Epidermal melanocyte (primary cell): ENCODE results near the gene PLRG1.

Experiments
- DNase-seq: peaks from one replicate; pipeline ENCODE4 v3.0.0; 2011; ENCODE audit warnings: low spot score; ENCODE audit not compliant: insufficient read length

PLRG1 gene

GRCh38 chr4:154574311-154574710, 24.1 kb upstream of the PLRG1 start:
- DNase-seq: no peak

DNA sequence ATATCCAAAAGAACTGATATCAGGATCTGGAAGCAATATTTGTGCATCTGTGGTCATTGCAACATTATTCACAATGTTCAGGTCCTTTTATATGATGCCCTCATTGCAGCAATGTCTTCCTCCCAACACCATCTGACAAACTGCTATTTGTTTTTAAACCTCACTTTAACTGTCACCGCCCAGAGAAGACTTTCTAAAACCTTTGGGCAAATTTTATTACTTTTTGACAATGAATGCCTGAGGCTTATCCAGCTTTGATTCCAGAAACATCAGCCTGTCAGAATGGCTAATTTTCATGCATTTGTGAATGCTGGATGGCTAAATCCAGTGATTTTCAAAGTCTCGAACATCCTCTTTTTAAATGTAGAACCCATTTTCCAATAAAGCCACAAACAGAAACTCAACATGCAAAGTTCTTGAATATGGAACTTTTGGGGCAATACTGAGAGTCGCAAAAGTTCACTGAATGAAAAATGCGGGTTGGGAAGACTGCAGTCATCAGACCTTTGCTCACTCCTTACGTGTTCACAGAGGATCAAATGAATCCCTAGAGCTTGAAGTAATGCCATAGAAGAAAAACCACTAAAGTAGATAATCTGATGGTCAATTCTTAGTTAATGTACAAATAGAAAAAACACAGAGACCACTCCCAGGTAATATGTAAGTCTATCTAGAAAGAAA, 23.1 kb upstream of the PLRG1 start:
- DNase-seq: no peak

DNA sequence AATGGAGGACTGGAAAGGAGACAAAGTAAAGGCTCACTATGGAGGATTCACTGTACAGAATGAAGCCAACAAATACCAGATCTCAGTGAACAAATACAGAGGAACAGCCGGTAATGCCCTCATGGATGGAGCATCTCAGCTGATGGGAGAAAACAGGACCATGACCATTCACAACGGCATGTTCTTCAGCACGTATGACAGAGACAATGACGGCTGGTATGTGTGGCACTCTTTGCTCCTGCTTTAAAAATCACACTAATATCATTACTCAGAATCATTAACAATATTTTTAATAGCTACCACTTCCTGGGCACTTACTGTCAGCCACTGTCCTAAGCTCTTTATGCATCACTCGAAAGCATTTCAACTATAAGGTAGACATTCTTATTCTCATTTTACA, 19.4 kb upstream of the PLRG1 start:
- no peak for DNase-seq

DNA sequence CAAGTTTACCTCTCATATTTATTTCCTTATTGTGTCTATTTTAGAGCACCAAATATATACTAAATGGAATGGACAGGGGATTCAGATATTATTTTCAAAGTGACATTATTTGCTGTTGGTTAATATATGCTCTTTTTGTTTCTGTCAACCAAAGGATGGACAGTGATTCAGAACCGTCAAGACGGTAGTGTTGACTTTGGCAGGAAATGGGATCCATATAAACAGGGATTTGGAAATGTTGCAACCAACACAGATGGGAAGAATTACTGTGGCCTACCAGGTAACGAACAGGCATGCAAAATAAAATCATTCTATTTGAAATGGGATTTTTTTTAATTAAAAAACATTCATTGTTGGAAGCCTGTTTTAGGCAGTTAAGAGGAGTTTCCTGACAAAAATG, 18.8 kb upstream of the PLRG1 start:
- DNase-seq: no peak

GRCh38 chr4:154566639-154567204, 16.5 kb upstream of the PLRG1 start:
- DNase-seq: no peak

DNA sequence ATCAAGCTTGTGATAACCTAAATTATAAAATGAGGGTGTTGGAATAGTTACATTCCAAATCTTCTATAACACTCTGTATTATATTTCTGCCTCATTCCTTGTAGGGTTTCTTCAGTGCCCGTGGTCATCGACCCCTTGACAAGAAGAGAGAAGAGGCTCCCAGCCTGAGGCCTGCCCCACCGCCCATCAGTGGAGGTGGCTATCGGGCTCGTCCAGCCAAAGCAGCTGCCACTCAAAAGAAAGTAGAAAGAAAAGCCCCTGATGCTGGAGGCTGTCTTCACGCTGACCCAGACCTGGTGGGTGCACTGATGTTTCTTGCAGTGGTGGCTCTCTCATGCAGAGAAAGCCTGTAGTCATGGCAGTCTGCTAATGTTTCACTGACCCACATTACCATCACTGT, 15.5 kb upstream of the PLRG1 start:
- DNase-seq: no peak

DNA sequence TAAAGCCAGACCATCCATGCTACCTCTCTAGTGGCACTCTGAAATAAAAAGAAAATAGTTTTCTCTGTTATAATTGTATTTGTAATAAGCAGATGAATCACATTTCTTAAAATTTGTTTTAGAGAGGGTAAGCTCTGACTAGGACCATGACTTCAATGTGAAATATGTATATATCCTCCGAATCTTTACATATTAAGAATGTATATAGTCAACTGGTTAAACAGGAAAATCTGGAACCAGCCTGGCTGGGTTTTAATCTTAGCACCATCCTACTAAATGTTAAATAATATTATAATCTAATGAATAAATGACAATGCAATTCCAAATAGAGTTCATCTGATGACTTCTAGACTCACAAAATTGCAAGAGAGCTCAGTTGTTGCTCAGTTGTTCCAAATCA, 14.1 kb upstream of the PLRG1 start:
- DNase-seq: no peak

GRCh38 chr4:154562697-154563254, 12.6 kb upstream of the PLRG1 start, which contains the start of gene FGB:
FGB (plus strand) TSS chr4:154563011; CDS start chr4:154563019, 8 bp downstream.
- no peak for DNase-seq

- DNase-seq: no peak
Observed at GRCh38 chr4:154560824-154561231, 10.6 kb upstream of the PLRG1 start.

DNA sequence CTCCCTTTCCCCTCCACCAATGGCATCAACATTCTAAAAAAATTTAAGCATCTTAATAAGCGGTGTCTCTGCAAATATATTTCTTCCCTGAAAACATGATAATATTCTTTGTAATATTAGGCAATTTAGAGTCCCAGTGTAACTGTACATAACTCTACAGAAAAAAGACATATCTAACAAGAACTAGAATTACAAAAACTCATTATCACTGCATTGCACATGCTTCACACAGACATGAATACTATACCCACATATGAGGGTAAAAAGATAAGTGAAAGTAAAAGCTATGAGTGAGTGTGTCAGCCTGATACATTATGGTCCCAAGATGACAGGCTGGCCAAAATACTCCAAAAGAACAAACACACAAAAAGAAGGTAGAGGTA, 10.2 kb upstream of the PLRG1 start:
- no peak for DNase-seq

DNA sequence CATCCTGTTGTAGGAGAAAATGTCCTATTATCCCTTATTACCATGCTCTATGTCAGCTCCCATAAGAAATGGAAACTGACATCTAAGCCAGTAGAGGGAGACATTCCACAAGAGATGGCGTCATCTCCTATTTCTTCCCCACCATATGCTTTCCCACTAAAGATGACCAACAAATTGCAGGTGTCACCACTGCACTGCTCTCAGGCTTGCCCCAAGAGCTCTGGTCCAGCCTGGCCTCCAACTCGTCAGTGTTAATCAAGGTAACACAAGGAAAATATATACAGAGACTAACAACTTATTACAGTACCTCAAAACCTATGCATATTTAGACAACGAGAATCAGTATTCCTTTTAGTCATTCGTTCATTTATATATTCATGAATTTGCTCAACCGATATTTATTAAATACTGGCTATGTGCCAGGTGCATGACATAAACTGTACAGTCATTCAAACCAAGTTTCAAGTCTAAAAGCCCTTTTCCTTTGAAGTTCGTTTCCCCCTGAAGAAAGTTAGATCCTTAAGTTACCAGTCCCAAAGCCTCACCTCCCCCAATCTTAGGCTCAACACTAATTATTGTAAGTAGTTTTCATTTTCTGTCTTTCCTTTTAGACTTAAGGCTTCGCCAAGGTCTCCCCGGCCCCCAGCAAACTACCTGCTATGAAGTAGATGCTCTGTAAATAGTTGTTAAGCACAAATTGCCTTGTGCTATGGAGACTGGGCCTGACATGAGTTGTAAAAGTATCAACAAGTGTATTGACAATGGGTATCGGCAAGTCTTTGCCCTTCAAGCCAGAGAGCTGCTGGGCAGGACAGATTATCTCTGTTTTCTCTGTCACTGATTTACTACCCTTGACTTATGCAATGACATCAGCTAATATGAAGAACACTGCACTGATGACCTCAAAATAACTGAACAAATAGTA, 9.6 kb upstream of the PLRG1 start:
- DNase-seq: peak; percentile 34

DNA sequence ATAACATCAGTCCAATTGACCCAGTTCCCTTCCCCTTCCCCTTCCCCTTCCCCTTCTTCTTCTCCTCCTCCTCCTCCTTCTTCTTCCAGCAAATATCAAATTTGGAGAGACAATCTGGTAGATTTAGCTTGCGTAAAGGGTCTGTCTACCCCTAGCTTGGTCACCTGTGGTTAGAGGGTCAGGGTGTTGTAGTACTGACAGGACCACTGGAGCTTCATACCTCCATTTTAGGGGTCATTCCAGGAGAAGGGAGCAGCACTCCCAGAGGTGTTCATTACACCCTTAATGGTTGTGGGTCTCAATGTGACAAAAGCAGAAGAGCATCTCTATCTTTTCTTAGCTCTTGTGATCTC, 8.9 kb upstream of the PLRG1 start:
- no peak for DNase-seq

GRCh38 chr4:154551872-154552686, 1.9 kb upstream of the PLRG1 start:
- no peak for DNase-seq

- DNase-seq: no peak
Observed at GRCh38 chr4:154545689-154546088, 4.5 kb downstream of the PLRG1 start.

GRCh38 chr4:154542271-154542879, 7.8 kb downstream of the PLRG1 start:
- DNase-seq: no peak

DNA sequence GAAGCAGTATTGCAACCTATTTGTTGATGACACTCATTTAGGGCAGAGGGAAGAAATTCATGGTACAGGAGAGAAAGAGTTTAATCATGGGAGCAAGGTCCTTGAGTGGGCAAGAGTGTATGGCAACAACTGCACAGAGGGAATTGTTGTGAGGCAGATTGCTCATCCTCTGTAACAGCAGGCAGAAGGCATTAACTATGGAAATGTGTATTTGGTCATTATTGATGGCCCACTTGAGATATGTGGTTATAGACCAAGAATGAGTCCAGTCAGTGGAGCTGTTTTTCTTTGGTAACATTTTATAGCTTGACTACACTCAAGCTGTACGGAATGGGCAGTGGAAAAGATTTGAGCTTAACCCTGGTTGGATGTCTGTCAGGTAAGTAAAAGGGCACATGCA, 15.9 kb downstream of the PLRG1 start:
- DNase-seq: no peak

DNA sequence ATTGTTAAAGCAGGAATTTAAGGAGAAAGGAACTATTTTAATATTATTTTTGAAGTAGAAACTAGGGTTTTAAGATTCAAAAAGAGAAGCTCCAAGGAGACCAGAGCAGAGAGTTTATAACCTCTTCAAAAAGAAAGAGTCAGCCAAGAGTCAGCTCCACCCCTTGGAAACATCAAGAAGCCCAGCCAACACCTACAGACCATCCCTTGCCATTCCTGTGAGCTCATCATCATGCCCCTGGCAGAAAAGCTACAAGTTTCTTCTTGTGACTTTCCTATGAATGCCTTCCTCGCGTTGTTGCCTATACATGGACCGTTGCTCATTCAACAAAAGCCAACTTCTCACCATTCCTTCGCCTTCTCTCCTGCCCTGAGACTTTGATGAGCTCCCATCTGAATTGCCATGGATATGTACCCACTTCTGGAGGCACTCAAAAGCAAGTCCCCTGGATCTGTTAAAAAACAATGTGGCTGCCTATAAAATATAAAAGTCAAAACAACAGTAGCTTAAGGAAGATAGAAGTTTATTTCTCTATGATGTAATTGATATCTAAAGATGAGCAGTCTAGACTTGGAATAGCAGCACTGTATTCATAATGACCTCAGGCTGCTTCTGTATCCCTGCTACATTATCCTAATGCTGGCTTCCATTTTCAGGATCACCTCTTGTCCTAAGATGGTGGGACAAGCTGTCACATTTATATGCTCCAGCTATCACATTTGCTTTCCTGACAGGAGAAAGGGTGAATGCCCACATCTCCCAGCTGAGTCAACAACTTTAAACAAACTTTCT, 20.3 kb downstream of the PLRG1 start:
- DNase-seq: no peak

DNA sequence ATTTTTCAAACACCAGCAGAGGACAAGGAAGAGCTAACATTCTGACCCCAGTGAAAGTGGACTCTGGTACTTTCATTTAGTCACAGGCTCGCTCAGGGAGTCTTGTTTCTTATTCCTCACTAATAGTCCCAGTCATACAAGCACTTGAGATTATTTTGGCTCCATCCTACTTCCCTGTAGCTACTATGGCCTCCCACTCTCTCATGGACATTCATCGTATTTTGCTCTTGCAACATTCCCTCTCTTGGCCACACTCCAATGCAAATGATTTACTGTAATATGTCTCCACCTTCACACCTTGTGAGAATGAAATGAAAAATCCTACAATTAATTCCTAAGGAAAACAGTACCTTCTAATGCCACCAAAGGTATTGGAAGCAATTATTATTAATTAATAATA, 21.3 kb downstream of the PLRG1 start:
- no peak for DNase-seq

- no peak for DNase-seq
Observed at GRCh38 chr4:154527308-154527707, 22.9 kb downstream of the PLRG1 start.

- DNase-seq: no peak
Observed at GRCh38 chr4:154526151-154526550, 24.0 kb downstream of the PLRG1 start.
